ENCODE results near the gene FXR2.
"Not testable (repeated sequence)": the region's sequence is repeated elsewhere in the genome, so short reads cannot be mapped to it uniquely, and the experiment has no call there.

Gene FXR2

DNA sequence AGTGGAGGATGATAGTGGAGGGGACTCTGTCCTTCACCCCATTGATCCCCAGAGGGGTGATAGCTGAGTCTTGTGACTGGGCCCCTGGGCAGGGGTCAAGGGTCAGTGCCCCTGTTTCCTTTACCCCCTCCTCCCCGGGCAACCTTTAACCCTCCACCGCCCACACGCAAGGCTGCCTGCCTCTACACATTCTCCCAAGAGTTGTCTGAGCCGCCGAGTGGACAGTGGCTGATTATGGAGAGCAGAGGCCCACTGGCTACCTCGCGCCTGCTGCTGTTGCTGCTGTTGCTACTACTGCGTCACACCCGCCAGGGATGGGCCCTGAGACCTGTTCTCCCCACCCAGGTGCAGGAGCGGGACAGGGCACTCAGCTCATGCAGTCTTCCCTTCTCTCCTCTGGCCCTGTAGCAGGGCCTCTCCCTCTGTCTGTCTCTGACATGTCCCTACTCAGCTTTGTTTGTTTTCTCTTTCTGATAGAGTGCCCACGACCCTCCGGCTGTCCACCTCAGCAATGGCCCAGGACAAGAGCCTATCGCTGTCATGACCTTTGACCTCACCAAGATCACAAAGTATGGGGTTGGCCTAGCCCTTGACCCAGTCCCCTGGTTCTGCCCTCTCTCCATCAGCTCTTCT lies 15.4 kb upstream of the FXR2 start, which contains the start of gene SHBG:
Gene SHBG (plus strand): TSS at position 197 of the 633 bp plus-strand sequence. CDS start 38 bp downstream, at position 235.
- TF ChIP-seq, protein P1, sequence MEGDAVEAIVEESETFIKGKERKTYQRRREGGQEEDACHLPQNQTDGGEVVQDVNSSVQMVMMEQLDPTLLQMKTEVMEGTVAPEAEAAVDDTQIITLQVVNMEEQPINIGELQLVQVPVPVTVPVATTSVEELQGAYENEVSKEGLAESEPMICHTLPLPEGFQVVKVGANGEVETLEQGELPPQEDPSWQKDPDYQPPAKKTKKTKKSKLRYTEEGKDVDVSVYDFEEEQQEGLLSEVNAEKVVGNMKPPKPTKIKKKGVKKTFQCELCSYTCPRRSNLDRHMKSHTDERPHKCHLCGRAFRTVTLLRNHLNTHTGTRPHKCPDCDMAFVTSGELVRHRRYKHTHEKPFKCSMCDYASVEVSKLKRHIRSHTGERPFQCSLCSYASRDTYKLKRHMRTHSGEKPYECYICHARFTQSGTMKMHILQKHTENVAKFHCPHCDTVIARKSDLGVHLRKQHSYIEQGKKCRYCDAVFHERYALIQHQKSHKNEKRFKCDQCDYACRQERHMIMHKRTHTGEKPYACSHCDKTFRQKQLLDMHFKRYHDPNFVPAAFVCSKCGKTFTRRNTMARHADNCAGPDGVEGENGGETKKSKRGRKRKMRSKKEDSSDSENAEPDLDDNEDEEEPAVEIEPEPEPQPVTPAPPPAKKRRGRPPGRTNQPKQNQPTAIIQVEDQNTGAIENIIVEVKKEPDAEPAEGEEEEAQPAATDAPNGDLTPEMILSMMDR (conservative IDR thresholded peaks at IDR 0.05; ENCODE audit: low read depth): no peak
- CTCF ChIA-PET: no interaction called here
- no peak for DNase-seq (ENCODE audit: low spot score)
- no peak within 1 kb of the TSS for H3K27ac ChIP-seq
- POLR2A ChIA-PET (ENCODE audit: low non-redundant PET): no interaction called here

DNA sequence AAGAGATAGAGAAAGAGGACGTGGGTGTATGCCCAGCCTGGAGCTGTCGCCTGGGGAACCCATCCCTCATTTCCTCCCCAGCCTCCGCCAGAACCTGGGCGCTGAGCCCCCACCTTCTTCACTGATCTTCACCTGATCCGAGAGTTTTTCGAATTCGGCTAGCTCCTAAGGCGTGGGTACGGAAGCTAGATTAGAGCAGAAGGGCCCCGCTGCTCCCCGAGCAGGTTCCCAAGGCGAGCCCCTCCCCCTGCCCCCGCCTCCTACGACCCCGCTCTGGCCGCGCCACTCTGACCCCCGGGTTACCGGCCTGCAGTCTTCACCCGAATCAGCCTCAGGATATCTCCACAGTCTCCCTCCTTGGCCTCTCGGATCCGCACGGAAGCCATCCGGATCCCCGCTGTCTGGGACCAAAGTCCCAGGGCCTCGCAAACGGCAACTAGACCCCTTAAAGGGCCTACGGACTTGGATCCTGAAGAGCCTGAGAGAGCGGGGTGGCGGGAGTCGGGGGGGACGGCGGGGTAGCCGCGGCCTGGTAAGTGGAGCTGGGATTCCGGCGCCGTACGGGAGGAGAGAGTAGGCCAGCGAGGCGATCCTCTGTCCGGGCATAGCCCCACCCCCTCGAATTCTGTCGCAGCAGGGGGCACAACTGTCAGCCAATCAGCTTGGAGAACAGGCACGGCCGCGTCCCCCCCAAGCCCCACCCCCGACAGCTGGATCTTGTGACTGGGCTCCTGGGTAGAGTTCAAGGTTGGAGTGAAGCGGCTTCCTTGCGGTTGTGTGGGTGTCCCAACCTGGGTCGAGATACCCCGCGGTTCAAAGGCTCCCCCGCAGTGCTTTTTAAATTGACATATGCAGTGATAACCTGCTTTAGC lies 12.8 kb upstream of the FXR2 start, which contains the start of gene SAT2:
Gene SAT2 (minus strand): TSS at position 572 of the 872 bp plus-strand sequence. CDS start 186 bp downstream, at position 386.
- TF ChIP-seq, protein P1 (conservative IDR thresholded peaks at IDR 0.05; ENCODE audit: low read depth): no peak
- DNase-seq (ENCODE audit: low spot score): peak; percentile 98
- CTCF ChIA-PET: interaction anchor here (0.6 to 0.9 kb wide), 2 partner anchors 38 to 53 kb away, joined by 3 read pairs; no protein-coding TSS in a partner anchor
- H3K27ac ChIP-seq: peak within 1 kb of the TSS; percentile 77
- POLR2A ChIA-PET (ENCODE audit: low non-redundant PET): interaction anchor here (1.0 kb wide), 2 partner anchors 12 to 59 kb away, joined by 3 read pairs; no protein-coding TSS in a partner anchor

DNA sequence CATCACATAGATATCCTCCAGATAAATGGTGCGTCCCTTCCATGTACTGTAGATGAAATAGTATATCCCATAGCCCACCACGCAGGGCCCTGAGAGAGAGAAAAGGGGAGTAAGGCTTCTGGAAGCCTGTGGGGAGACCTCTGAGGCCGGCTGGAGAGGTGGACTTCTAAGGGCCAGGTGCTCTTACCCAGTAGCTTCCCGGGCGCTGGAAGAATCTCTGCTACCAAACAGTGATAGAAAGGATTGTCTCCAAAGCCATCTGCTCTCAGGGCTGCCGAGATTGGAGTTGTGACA lies 12.2 kb upstream of the FXR2 start:
- POLR2A ChIA-PET (ENCODE audit: low non-redundant PET): no interaction called here
- TF ChIP-seq, protein P1 (conservative IDR thresholded peaks at IDR 0.05; ENCODE audit: low read depth): no peak
- CTCF ChIA-PET: interaction anchor here (0.5 to 0.9 kb wide), 2 partner anchors 12 to 38 kb away, joined by 3 to 4 read pairs; no protein-coding TSS in a partner anchor
- H3K27ac ChIP-seq: peak overlapping the region; percentile 77
- DNase-seq (ENCODE audit: low spot score): no peak

DNA sequence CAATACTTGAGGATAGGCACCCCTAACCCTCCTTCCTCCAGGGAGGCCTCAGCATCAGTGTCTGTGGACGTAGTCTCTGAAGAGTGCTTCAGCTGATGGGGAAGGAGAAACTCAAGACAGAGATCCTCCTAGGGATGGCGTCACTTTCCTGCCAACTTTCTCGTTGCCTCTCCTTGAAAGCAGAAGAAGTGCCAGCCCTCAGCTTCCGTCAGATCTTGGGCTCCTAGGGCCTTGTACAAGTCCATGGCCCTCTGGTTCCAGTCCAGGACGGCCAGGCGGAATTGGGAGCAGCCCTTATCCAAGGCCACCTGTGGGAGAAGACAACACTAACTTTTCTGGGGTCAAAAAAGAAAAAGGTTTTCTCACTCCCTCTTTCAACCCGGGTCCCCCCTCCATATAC lies 11.6 kb upstream of the FXR2 start:
- H3K27ac ChIP-seq: 0 out of 2 replicates have a peak overlapping the region, but pooled peaks have one; percentile 77
- TF ChIP-seq, protein P1 (conservative IDR thresholded peaks at IDR 0.05; ENCODE audit: low read depth): no peak
- DNase-seq (ENCODE audit: low spot score): no peak
- ChIA-PET POLR2A (ENCODE audit: low non-redundant PET) (interaction anchor here (0.7 kb wide), 1 partner anchor 605 kb away, joined by 5 read pairs; no protein-coding TSS in a partner anchor), CTCF (interaction anchor here (0.5 to 0.9 kb wide), 2 partner anchors 11 to 37 kb away, joined by 3 to 4 read pairs; no protein-coding TSS in a partner anchor)

DNA sequence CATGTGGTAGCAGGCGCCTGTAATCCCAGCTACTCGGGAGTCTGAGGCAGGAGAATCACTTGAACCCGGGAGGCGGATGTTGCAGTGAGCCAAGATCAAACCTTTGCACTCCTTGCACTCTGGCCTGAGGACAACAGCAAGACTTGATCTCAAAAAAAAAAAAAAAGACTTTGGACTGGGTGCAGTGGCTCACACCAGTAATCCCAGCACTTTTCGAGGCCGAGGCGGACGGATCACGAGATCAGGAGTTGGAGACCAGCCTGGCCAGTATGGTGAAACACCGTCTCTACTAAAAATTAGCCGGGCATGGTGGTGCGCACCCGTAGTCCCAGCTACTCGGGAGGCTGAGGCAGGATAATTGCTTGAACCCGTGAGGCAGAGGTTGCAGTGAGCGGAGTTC lies 11.1 kb upstream of the FXR2 start:
- not testable (repeated sequence) for DNase-seq (ENCODE audit: low spot score)

DNA sequence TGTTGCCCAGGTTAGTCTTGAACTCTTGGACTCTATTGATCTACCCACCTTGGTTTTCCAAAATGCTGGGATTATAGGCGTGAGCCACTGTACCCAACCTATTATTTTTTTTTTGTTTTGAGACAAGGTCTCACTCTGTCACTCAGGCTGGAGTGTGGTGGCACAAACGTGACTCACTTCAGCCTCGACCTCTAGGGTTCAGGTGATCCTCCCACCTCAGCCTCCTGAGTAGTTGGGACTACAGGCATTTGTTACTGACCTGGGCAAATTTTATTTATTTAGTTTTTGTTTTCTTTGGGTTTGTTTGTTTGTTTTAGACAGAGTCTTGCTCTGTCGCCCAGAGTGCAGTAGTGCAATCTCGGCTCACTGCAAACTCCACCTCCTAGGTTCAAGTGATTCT lies 9.0 kb upstream of the FXR2 start:
- no peak for DNase-seq (ENCODE audit: low spot score)
- CTCF ChIA-PET: interaction anchor here (0.6 to 1.0 kb wide), 4 partner anchors 9 to 34 kb away, joined by 4 to 6 read pairs (median 4); no protein-coding TSS in a partner anchor
- POLR2A ChIA-PET (ENCODE audit: low non-redundant PET): no interaction called here
- TF ChIP-seq, protein P1 (conservative IDR thresholded peaks at IDR 0.05; ENCODE audit: low read depth): no peak
- no peak overlapping the region for H3K27ac ChIP-seq

More for the DNA sequence above, 11.1 kb upstream of the FXR2 start:
- POLR2A ChIA-PET (ENCODE audit: low non-redundant PET): interaction anchor here (0.7 kb wide), 1 partner anchor 605 kb away, joined by 5 read pairs; no protein-coding TSS in a partner anchor
- H3K27ac ChIP-seq, CTCF ChIA-PET: not testable (repeated sequence)
